ENCODE data around the gene LRP1B. TPM values are rescaled to one million over a fixed set of nuclear protein-coding genes. Genes with fewer than 3 reads are reported as not detected.

The LRP1B gene
- total RNA-seq, 1 experiment from 2014 or later: not detected

DNA sequence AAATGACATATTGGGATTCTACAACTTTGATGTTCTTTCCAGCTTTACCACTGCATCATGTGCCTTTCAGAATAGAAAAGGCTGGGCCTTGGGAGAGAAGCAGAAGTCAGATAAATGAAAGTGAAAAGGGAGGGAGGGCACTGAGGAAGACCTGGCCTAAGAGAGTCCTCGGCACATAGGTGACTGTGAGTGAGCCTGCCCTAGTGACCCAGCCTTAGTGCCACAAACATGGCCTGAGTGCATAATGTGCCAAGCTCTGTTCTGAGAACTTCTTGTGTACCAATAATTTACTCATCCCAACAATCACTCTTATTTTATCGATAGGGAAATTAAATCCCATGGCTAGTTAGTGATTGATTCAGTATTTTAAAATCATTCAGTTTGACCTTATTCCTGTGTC is 436.6 kb downstream of the LRP1B start:
- no peak for DNase-seq (ENCODE audit: low read depth)

DNA sequence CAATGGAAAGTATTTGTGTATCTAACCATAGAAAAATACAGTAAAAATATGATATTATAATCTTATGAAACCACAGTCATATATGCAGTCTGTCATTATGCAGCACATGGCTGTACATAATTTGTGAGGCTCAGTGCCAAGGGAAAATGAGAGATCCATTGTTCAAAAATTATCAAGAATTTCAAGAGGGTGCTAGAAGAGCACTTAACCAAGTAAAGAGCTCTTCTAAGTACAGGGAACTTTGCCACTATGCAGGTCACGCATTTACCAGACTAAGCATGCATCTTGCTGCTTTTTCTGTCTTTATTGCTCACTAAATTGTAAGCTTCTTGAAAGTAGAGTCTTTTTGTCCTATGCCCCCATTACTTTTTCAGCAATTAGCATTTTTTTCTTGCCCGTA is 438.0 kb downstream of the LRP1B start:
- DNase-seq (ENCODE audit: low read depth): no peak

DNA sequence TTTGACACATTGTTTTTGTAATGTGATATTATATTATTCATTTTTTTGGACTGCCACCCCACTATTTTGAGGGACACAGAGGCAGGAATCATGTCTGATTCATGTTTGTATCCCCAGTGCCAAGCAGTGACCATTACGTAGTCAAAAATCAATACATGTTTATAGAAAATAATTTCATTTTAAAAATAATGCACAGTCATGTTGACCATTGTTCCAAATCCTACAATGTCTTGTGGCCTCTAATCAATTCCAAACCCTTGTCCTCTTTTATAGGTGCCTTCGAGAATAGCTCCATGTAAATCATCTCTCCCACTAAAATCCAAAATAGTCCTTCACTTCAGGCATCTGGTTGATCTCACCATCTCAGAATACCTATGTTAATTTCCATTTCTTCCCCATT is 454.7 kb downstream of the LRP1B start:
- no peak for DNase-seq (ENCODE audit: low read depth)

DNA sequence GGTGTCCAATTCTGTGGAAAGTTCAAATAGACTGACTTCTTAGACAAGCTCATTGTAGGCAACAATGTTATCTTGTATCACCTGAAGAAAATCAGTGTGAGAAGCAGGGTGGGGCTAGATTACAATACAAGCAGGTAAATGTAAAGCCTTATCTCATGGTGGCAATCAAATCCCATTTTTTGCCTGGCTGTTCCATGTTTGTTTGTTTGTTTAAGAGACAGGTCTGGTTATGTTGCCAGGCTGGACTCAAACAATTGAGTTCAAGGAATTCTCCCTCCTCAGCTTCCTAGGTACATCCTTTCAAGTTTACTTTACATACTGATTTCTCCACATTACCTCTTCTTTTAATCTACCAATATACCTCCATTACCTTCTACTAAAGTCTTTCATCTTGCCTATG is 464.6 kb downstream of the LRP1B start:
- DNase-seq (ENCODE audit: low read depth): no peak

DNA sequence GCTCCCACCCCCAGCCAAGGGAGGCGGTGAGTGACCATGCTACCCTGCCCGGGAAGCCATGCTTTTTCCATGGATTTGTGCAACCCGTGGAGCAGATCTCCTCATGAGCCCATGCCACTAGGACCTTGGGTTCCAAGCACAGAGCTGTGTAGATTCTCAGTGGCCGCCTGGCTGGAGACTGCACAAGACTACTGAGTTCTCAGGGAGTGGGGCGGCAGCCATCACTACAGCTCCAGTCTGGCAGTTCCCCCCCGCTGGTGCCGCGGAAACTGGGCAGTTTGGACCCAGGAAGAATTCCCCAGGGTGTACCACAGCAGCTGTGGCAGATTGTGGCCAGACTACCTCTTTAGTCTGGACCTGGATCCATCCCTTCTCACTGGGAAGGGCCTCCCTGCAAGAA is 470.6 kb downstream of the LRP1B start:
- DNase-seq (ENCODE audit: low read depth): no peak

DNA sequence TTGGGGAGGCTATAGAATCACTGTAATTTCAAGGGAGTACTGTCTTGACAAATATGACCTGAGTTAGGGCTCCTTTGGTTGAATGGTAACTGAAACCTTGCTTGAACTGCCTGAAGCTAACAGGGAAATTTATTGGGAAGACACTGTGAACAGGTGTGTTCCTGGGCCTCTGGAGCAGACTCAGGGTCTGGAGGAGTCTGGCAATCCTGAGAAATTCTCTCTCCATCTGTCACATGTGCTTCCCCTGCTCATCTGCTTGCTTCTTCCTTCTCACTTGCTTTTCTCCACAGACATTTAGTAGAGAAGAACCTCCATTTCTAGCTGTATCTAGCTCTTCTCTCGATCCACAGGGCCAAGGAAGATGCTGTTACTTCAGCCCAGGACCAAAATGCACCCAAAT is 476.5 kb downstream of the LRP1B start:
- DNase-seq (ENCODE audit: low read depth): no peak

DNA sequence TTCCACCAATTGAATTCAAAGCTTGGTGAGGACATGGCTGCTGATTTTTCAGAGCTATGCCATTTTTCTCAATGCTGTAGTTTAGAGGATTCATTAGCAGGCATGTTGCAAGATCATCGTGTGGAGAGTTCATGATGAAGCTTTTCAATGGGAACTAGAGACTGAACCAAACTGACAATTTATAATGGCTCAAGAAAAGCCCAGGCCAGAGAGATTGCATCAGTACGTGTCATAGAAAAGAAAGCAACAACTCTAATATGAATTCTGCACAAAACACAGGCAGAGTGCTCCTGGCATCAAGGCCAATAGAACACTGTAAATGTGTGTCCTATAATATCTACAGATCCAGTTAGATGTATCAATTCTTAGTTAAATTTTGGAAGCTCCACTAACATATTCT is 477.6 kb downstream of the LRP1B start:
- DNase-seq (ENCODE audit: low read depth): no peak

DNA sequence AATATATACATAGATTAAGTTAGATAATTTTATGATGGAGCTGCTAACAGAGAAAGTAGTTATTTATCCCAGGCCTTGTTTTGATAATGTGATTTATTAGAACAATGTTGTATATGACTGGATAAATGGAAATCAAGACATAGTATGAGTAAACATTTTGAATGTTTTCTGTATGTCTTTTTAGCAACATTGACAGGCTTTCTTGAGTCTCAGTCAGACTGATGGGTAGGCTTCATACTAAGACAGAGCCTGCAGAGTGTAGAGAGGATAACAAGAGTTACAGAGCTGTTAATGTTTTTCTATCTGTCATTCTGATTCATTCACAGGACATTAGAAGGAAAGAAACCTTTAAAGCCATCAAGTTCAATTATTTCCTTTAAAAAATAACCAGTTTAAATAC is 478.5 kb downstream of the LRP1B start:
- DNase-seq (ENCODE audit: low read depth): no peak

DNA sequence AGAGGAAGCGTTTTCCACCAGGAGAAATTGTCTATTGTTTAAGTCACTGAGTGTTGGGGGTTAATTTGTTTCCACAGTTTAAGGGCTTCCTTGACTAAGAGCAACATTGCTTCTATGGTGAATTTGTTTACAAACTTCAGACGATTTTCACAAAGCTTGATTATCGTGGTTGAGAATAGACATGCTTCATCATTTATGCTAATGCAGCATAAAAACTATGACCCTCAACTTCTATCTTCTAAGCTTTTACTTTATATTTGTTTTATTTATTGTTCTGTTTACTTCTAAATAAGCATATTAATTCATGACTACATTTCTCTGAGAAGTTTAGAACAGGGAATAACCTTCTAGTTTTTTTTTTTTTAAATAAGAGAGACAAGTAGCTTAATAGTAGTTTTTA is 483.5 kb downstream of the LRP1B start:
- DNase-seq (ENCODE audit: low read depth): no peak

DNA sequence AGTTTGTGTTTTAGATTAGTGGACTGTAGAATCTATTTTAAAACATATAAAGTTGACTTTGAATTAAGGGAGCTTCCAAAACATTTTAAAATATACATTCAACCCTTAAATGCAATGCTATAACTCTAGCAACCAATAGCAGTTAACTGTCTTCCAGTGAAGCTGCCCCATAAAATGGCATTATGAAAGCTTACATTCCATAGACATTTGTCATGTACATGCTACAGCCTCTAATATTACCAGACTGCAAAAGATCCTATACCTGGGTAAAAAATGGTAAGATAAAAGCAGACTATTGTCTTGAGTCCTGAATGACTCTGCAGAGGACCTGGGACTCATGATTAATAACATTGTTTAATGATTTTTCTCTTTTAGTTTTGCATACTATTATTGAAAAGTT is 489.4 kb downstream of the LRP1B start:
- no peak for DNase-seq (ENCODE audit: low read depth)

DNA sequence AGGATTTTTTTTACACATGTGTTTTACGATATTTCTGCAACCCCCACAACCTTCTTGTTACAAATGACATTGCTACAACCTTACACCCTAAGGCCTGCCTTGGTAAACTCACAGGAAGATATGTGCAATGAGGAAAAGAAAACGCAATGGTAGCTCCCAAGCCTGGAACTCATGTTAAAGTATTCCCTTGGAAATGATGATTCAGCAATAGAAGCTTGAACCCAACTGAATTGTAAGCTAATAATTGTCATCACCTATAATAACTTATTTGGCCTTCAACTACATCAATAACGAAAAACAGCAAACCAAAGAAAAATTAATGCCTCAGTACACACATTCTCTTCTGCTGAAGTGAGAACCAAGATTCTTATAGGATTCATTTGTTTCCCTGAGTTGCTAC is 491.0 kb downstream of the LRP1B start:
- DNase-seq (ENCODE audit: low read depth): no peak

DNA sequence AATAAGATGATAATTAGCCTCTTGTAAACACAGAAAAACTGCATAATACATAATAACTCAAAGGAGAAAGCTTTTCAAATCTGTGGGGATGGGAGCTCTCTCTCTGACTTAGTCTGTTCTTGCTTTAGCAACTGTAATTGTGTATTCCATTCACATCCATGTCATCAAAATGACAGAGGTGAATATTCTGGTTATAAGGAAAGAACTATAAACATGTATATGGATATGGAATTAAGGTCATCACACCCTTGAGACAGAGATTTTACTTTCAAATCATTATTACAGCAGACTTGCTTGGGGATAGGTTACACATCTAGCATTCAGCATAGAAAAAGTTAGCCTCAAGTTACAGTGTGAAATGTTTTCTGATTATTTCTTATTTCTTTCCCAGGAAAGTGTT is 497.7 kb downstream of the LRP1B start:
- no peak for DNase-seq (ENCODE audit: low read depth)

DNA sequence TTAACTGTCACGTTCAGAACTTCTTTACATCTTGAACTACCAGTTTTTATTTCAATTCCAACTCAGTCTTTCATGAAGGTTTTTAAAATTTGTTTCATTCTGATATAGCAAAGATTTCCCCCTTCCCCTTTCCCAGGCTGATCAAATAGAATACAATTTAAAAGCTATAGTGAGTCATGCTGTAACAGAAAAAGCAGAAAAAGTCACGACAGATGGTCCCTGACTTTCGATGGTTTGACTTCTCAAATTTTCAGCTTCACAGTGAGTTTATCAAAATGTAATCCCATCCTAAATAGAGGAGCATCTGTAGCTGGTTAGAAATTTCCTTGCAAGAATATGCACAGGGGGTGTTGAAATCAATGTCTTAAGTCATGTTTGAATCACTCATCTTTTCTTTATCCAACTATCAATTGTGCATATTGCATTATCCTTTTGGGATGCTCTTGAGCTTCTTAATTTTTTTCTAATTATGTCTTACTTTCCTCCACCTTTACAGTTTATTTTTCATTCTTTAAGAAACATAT is 500.3 kb downstream of the LRP1B start:
- no peak for DNase-seq (ENCODE audit: low read depth)

DNA sequence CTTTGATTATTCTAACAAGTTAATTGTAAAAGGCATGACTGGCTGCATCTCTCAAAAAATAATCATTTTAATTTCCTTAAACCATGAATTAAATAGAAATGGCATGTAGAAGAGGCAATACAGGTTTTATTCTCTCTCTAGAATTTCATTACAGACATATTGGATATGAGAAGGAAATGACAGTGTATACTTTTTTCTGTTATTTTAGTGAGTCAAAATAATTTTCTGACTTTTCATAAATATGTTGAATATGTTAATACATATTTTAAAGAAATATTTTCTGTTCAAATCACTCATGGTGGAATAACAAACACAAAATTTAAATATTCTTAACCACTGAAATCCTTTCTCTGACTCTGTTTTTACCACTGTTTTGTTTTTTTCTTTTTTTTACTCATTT is 510.4 kb downstream of the LRP1B start:
- no peak for DNase-seq (ENCODE audit: low read depth)

DNA sequence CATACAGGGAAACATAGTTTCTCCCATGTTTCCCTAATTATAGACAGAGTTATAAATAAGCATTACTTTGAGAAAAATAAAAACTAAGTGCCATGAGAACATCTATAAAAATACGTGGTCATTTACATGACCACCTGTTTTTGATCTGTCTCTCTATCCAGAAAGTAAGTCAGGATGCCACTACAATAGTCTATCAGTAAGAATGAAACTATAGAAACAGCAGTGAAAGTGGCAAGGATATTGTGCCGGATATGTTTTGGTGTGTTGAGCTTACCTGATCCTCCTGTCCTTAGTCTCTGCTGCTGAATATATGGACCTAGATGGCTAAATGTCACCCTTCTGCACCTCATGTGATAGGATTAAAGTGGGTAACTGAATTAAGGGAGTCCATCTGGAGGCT is 512.4 kb downstream of the LRP1B start:
- no peak for DNase-seq (ENCODE audit: low read depth)

DNA sequence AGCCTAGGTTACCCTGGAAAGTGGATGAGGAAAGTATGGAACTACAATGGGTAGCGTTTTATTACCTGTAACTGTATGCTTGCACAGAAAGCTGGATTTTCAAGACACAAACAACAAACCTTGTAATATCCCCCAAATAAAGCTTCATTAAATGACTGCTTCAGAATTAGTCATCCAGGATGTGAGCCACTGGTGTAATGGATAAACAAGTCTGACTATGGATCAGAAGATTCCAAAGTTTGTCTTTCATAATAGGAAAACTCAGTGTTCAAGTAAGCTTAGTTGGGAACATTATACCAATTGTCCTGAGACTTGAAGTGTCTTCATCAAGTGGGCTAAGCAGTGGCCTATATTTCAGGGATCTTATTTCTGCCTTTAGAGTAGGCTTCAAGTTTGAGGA is 518.8 kb downstream of the LRP1B start:
- DNase-seq (ENCODE audit: low read depth): no peak

DNA sequence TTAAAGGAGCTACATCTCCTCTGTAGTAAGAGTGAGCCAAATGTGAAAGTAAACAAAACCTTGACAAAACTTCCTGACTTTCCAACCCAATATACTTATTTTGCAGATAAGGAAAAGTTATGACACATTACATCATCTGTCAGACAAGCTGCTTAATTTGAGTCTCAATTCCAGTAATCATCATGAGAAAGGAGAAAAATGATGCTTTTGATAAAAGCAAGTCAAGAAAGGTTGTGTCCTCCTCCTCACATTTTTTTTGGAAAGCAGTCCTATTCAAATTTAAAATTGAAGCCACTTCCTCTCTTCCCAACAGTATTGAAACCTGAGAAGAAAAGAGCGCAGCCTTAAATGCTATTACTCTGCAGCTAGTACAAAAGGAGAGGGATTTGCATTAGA is 519.6 kb downstream of the LRP1B start:
- no peak for DNase-seq (ENCODE audit: low read depth)

DNA sequence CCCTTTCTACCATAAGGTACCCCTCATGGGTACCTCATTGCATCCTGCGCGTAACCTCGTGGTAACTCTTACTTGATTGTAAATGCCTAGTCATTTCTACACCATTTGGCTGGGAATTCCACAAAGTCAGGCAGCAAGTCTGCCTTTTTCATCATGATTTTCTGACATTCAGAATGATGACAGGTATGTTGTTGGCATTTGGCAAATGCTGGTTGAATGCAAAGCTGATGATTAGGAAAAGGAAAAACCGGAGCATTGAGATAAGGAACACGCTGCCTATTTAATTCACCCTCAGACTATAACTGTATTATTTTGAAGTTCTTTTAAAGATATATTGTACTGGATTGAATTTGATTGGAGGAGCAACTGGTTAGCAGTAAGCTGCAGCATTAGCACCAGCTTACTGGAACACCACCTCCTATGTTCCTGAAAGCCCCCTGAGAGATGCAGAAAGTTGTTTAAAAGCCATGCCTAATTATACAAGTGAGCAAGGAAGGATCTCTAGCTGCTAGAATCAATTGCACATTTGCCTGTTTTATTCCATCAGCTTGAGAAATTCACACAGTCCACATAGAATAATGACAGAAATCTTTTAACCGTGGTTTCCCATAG is 520.1 kb downstream of the LRP1B start:
- DNase-seq (ENCODE audit: low read depth): no peak

DNA sequence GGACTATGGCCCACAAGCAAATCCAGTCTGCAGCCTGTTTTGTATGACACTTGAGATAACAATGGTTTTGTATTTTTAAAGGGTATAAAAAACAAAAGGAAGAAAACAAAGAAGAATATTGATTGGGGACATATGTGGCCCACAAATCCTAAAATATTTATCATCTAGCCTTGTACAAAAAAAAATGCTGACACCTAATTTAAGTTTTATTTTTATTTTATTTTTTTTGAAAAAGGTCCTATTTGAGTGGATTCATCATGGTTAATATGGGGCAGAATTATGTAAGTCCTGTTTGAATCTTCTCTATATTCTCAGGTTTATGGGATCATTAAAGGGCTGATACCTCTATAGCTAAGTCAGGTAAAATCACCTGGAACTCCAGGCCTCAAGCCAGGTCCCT is 525.7 kb downstream of the LRP1B start:
- DNase-seq (ENCODE audit: low read depth): no peak

DNA sequence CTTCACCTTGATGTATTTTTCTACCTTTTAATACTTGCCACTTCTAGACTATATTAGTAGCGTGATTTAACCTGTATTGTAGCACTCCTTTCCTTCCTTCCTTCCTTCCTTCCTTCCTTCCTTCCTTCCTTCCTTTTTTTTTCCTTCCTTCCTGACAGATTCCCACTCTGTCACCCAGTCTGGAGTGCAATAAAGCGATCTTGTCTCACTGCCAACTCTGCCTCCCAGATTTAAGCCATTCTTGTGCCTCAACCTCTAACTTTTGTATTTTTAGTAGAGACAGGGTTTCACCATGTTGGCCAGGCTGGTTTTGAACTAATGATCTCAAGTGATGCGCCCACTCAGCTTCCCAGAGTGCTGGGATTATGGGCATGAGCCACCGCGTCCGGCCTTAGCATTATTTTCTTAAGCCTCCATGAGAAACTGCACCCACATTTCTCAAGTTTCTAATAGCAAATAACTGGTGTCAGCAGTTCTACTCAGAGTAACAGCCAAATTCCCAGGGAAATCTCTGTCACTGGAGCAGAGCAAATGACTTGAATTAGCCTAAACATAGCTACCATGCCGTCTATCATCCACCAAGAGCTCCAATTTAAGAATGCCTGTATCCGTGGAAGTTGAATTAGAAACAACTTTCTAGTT is 529.2 kb downstream of the LRP1B start:
- DNase-seq (ENCODE audit: low read depth): no peak

DNA sequence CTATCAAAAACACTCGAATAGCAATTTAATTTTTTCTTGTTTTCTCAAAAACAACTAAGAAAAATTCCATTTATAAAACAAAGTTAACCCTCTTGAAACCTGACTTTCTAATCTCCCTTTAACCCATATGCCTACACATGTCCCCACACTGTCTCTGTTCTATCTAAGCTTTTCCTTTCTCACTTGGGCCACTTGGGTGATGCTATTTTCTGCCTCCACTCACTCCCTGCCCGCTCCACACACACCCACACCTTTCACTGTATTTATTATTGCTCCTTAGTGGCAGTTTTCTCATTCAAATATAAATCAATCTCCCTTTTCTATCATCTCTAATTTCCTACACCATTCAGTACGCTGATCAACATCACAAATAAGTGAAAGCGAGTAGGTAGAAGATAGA is 531.1 kb downstream of the LRP1B start:
- DNase-seq (ENCODE audit: low read depth): no peak

DNA sequence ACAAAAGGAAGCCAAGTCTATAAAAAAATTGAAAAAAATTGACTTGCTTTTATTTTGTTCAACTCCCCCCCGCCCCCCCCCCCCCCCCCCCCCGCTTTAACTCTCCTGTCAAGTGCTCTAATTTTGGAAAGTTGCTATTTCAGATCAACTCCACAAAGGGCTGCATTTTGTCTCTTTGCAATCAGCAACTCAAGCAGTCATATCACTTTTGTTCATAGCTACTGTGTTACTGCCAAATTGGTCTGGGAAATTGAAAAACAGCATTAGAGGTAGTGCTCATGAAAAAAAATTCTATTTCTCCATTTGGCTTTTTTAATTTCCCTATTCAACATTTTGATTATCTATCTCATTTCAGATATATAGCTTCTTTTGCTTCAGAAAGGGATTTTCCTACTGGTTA is 531.8 kb downstream of the LRP1B start:
- DNase-seq (ENCODE audit: low read depth): no peak

DNA sequence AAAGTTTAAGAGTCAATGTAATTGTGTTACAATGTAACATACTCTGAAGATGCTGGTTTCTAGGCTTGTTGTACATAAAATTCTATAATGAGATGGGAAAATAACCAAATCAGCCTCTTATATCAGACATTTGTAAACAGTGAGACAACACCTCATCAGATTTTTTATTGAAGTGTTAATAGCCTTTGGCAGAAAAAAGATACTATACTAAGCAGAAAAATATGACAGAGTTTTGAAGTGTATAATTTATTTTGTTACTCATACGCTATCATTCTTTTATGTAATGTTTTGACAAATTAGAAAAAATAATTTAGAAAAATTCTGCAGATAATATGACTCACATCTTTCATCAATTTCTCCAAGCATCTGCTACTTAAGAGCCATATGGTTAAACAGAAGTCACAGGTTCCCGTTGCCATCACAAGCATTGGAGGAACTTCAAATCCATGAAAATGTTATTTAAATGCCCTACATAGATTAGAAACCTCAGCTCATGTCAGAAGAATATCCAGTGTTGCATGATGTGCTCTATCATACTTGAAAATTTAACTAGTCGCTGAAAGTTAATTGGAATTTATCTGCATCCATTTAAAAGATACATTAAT is 535.4 kb downstream of the LRP1B start:
- no peak for DNase-seq (ENCODE audit: low read depth)

DNA sequence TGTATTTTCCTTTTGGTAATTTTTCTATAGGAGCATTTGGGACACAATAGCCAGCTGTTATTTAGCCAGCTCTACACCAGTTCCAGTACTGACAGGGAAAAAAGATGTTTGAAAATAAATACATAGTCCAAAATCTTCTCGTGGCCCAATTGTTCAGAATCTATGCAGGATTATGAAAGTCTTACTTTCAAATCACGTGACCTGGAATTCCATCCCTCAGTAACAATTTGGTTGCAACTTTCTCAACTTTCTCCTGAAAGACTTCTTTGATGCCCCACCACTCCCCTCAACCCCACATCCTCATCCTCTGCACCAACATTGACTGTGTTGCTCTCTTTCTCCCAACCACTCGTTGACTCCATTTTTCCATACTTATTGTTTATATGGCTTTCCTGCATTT is 539.0 kb downstream of the LRP1B start:
- DNase-seq (ENCODE audit: low read depth): no peak

Measured in M059J (cell line).